Mesodermal cell (in vitro differentiated cells): Measurements from ENCODE around the gene EPB41.

Experiments
- H3K27ac ChIP-seq: 2 replicates; pipeline ENCODE4 v1.7.0; 2013; ENCODE audit warnings: mild to moderate bottlenecking, low read depth, low read length, moderate library complexity; ENCODE audit not compliant: severe bottlenecking
- H3K36me3 ChIP-seq: 2 replicates; pipeline ENCODE4 v1.7.1; 2013; ENCODE audit warnings: mild to moderate bottlenecking, low read length, moderate library complexity; ENCODE audit not compliant: control insufficient read depth, insufficient read depth
- H3K4me1 ChIP-seq: one replicate; pipeline ENCODE4 v1.7.1; 2013; ENCODE audit warnings: mild to moderate bottlenecking, low read length; ENCODE audit not compliant: insufficient read depth, control insufficient read depth, poor library complexity, severe bottlenecking
- H3K4me3 ChIP-seq: 2 replicates; pipeline ENCODE4 v1.7.0; 2013; ENCODE audit warnings: low read length, control low read depth, mild to moderate bottlenecking; ENCODE audit not compliant: insufficient read depth, poor library complexity, severe bottlenecking; ENCODE audit errors: extremely low read depth
- H3K9me3 ChIP-seq: 2 replicates; pipeline ENCODE4 v1.7.1; 2013; ENCODE audit warnings: mild to moderate bottlenecking, low read length, moderate library complexity; ENCODE audit not compliant: control insufficient read depth
- WGBS, 2 experiments: methylation state at CpG; one replicate each; pipeline ENCODE4 v1.1.5; 2013; ENCODE audit warnings: missing lambda C conversion rate in 2 of 2; ENCODE audit not compliant: insufficient coverage in 2 of 2; 5-methylcytosine and 5-hydroxymethylcytosine counted together

EPB41 gene

DNA sequence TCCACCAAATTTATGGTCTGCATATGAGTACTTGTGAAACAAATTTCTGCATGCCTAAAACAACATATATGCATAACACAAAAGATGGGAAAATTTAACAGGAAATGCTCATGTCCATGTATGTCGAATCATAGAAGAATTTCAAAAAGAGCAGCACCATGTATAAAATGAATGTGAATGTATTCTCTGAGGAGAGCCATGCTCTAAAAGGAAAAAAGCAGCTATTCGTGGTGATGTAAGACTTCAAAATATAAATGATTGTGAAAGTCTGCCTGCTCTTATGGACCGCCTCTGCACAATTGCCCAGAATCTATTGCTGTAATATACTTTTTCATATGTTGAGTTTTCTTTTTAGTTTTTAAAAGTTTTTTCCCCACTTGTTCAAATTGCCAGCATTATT is 66.8 kb downstream of the EPB41 start:
- WGBS, 2 experiments = 94 to 100% methylated on average over 2 of the region's 3 CpGs
- Histone ChIP-seq H3K4me3 (no peak overlapping the region), H3K4me1 (no peaks in the 10 kb centered on the region), H3K27ac (no peak overlapping the region), H3K36me3 (no peaks in the 10 kb centered on the region), H3K9me3 (peaks cover 7% of the 10 kb centered on the region)

DNA sequence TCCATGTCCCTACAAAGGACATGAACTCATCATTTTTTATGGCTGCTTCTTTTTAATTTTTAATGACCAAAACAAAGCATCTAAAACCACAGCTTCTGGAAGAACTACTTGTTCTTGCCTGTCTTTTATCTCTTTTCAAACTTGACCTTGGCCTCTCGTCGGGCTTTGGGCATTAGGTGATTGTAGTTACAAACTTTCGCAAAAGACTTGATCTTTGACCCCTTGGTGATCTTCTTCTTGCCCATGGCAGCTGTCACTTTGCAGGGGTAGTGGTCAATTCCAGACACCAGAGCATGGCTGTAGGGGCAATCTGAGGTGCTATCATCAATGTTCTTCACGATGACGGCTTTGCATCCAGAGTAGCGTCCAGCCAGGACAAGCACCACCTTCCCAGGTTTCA is 67.8 kb downstream of the EPB41 start:
- no peaks in the 10 kb centered on the region for H3K4me1 ChIP-seq
- H3K4me3 ChIP-seq = no peak overlapping the region
- H3K9me3 ChIP-seq = peaks cover 7% of the 10 kb centered on the region
- 95 to 100% methylated on average over 6 of the region's 6 CpGs for WGBS, 2 experiments
- no peaks in the 10 kb centered on the region for H3K36me3 ChIP-seq
- no peak overlapping the region for H3K27ac ChIP-seq

DNA sequence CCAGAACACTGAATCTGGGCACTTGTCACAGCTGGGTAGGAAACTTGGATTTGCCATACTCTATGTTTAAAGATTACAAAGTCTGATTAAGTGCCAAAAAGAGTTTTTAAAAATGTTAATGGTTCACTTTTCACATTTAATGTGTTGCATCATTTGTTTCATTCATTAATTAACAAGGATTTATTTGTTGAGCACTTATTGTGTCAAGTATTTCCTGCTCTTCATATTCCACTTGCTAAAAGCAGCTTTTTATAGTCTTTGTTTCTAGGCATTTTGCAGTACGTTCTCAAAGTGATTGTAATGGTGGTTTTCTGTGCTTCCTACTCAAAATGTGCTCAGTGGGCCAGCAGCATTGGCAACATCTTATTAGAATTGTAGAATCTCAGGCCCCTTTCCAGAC is 68.7 kb downstream of the EPB41 start:
- H3K4me3 ChIP-seq = no peak overlapping the region
- no peak overlapping the region for H3K27ac ChIP-seq
- peaks cover 7% of the 10 kb centered on the region for H3K9me3 ChIP-seq
- 88% methylated on average over 1 of the region's 1 CpG; no CpG with 5 or more reads in 1 of the 2 experiments for WGBS, 2 experiments
- H3K4me1 ChIP-seq = no peaks in the 10 kb centered on the region
- no peaks in the 10 kb centered on the region for H3K36me3 ChIP-seq

DNA sequence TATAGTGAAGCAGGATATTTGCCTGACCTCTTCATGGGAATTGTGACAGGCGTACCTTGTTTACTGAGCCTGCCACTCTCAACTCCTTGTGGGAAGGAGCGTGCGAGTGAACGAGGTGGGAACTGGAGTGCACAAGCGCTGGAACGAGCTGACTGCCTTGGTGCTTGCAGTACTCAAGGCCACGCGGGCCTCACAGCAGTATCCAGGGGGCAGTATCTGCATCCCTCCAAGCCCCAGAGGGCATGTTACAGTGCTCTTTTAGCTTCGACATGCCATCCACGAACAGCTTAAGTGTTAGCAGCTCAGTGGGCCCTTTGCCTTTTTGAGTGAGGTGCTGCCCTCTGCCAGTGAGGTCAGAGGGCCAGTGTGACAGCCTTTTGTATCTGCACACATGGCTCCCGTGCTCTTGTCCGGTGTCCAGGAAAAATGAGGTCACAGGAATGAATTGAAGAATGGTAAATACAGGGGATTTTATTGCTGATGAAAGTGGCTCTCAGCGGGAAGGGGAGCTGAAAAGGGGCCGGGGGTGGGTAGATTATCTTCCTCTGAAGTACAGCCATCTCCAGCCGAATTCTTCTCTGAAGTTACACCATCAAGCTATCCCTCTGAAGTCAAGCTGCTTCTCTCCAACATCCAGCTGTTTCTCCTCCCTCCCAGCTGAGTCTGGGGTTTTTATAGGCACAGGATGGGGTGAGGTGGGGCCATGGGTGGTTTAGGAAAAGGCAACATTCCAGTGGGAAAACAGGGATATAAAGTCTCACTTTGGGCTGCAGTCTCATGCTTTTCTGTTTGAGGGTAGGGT is 69.3 kb downstream of the EPB41 start:
- Histone ChIP-seq H3K36me3 (no peaks in the 10 kb centered on the region), H3K27ac (no peak overlapping the region), H3K4me1 (no peaks in the 10 kb centered on the region), H3K9me3 (peaks cover 7% of the 10 kb centered on the region), H3K4me3 (no peak overlapping the region)
- WGBS, 2 experiments = 81 to 84% methylated on average over 12 to 14 of the region's 15 CpGs

DNA sequence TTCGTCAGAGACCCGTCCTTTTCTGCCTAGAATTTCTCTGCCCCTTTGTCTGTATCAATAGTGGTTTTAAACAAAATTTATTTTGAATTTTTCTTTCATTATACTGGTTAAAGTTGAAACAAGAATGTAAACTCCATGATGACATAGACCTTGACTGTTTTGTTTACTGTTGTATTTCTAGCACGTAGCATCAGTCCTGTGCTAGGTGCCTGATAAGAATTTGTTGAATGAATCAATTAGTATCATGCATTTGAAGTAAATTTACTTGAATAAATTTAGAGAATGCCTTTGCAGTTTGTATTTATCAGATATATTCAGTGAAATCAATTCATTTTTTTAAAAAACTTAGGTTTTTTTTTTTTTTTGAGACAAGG is 69.9 kb downstream of the EPB41 start:
- Histone ChIP-seq H3K9me3 (peaks cover 7% of the 10 kb centered on the region), H3K4me3 (no peak overlapping the region), H3K4me1 (no peaks in the 10 kb centered on the region), H3K27ac (no peak overlapping the region), H3K36me3 (no peaks in the 10 kb centered on the region)
- 100% methylated on average over 1 of the region's 3 CpGs; no CpG with 5 or more reads in 1 of the 2 experiments for WGBS, 2 experiments

DNA sequence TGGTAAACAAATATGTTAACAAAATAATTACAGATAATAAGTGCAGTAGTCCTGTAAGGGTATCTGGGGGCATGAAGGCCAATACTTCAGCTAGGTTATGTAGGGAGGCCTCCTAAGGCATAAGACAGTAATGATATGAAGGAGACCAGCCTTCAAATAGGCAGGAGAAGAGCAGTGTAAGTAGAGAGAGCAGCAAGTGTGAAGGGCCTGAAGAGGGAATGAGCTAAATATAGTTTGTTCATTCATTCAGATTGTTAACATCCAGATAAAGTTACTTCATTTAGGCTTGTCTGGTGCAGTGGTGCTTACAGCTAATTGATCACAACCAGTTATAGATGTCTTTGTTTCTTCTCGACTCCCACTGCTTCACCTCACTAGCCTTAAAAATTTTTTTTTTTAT is 71.1 kb downstream of the EPB41 start:
- Histone ChIP-seq H3K4me3 (no peak overlapping the region), H3K9me3 (peaks cover 7% of the 10 kb centered on the region), H3K36me3 (no peaks in the 10 kb centered on the region), H3K4me1 (no peaks in the 10 kb centered on the region), H3K27ac (no peak overlapping the region)
- WGBS, 2 experiments = no CpG with 5 or more reads among the region's 1 CpG

DNA sequence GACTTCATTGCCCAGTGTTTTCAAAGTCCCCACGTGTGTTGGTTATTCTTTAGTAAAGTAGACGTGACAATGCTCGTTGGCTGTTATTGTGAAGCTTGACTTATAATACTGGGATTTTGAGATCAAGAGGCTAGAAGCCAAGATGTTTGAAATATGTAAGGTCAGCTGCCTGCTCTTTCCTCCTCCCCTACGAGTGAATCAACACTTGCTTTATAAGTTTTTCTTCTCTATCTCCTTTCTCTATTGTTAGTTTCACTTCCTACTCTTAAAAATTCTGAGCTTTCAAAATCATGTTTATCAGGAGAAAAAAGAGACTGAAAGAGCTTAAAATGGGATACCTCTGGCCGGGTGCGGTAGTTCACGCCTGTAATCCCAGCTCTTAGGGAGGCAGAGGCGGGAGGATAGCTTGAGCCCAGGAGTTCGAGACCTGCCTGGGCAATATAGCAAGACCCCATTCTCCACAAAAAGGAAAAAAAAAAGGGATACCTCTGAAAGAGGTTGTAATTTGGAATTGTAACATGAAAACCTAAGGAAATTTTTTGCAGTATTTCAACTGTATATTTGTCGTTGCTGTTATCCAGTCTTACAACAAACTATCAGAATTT is 72.0 kb downstream of the EPB41 start:
- no peaks in the 10 kb centered on the region for H3K36me3 ChIP-seq
- H3K9me3 ChIP-seq = peaks cover 7% of the 10 kb centered on the region
- no peaks in the 10 kb centered on the region for H3K4me1 ChIP-seq
- no peak overlapping the region for H3K27ac ChIP-seq
- no peak overlapping the region for H3K4me3 ChIP-seq
- 98 to 100% methylated on average over 4 to 5 of the region's 10 CpGs for WGBS, 2 experiments

DNA sequence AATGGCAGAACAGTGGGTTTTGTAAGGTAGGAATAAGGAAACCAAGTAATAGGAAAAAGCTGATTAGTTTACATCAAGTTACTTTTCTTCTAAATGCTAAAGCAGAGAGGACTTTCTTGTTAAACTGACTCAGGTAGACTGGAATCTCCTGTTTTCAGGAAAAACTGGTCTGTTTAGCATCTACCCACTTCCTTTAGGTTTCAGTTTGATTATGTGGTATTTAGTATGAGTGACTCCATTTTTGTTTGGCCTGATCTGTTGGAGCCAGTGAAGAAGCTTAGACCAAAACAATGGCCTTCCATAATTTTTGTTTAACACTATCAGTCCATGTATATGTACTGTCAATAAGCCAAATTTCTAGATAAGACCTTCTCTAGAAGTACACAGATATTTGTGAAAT is 88.4 kb downstream of the EPB41 start:
- Histone ChIP-seq H3K4me1 (no peaks in the 10 kb centered on the region), H3K27ac (no peak overlapping the region), H3K9me3 (no peaks in the 10 kb centered on the region), H3K36me3 (peaks cover 4% of the 10 kb centered on the region), H3K4me3 (no peak overlapping the region)

DNA sequence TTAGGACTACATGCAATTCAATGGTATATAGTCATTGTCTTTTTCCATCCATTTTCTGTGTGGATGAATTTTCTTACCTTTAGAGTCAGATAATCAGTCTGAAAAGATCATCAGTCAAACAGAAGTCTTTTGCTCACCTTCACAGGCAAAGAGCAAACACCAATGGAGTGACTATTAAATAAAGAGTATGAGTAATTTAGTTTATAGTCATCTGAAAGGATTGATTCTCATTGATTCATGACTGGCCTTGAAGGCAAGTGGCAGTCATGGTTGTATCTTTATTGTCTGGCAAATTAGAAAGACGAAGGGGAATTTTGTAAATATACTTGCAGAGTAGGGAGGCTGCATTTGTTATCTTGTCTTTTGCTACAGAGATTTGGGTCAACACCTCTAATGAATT is 89.9 kb downstream of the EPB41 start:
- Histone ChIP-seq H3K9me3 (no peaks in the 10 kb centered on the region), H3K4me1 (no peaks in the 10 kb centered on the region), H3K27ac (no peak overlapping the region), H3K36me3 (peaks cover 4% of the 10 kb centered on the region), H3K4me3 (no peak overlapping the region)
- 100% methylated on average over 1 of the region's 1 CpG for WGBS, 2 experiments

DNA sequence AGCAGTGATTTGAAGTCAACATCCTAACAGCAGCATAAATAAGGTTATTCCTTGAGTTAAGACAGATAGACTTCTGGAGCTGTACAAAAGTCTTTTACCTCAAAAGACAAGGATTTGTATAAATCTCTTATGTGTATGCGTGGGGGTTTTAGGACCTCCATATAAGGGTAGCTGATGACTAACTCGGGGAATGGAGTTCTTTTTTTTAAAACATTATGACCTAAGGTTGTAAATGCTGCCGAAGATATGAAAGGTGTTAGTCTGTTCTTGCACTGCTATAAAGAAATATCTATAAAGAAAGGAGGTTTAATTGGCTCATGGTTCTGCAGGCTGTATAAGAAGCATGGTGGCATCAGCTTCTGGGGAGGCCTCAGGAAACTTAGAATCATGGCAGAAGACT is 90.4 kb downstream of the EPB41 start:
- Histone ChIP-seq H3K4me3 (no peak overlapping the region), H3K27ac (no peak overlapping the region), H3K4me1 (no peaks in the 10 kb centered on the region), H3K36me3 (peaks cover 4% of the 10 kb centered on the region), H3K9me3 (no peaks in the 10 kb centered on the region)
- 86 to 100% methylated on average over 1 to 2 of the region's 3 CpGs for WGBS, 2 experiments

DNA sequence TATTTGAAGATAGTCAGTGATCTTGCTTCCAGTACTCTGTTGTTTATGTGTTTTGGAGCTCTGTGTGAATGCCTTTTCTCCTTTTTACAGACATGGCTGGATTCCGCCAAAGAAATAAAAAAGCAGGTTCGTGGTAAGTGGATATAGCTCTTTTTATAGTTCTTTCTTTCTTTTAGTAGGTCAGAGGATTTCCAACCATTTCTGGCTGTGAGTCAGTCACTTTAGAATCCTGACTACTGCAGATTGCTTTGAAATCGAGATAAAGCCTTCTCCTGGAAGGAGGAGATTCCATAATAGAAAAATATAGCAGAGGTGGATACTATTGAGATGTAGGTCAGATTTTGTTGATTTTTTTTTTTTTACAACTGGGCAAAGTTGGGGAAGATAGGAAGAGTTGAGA is 97.4 kb downstream of the EPB41 start:
- Histone ChIP-seq H3K9me3 (no peaks in the 10 kb centered on the region), H3K27ac (no peak overlapping the region), H3K4me1 (peaks cover 5% of the 10 kb centered on the region), H3K4me3 (no peak overlapping the region), H3K36me3 (no peaks in the 10 kb centered on the region)
- WGBS, 2 experiments = 100% methylated on average over 1 of the region's 3 CpGs
